Brain microvascular endothelial cell (primary cell): ENCODE measurements around the gene DLG5.

Source experiments
- DNase-seq: peaks from one replicate; pipeline ENCODE4 v3.0.0-alpha.2; 2020
- H3K27ac ChIP-seq: fragments of 250-450 bp; sonication (Bioruptor Pico); 2 replicates; pipeline ENCODE4 v1.5.1; 2020; ENCODE audit warnings: mild to moderate bottlenecking, moderate library complexity
- H3K27me3 ChIP-seq: fragments of 250-450 bp; sonication (Bioruptor Pico); replicated peaks from 2 replicates; pipeline ENCODE4 v1.5.1; 2020; ENCODE audit warnings: mild to moderate bottlenecking
- H3K36me3 ChIP-seq: fragments of 250-450 bp; sonication (Bioruptor Pico); replicated peaks from 2 replicates; pipeline ENCODE4 v1.5.1; 2020; ENCODE audit warnings: mild to moderate bottlenecking
- H3K4me3 ChIP-seq: 2 replicates; pipeline ENCODE4 v1.5.1; 2011; ENCODE audit warnings: low read depth, mild to moderate bottlenecking, control low read depth, low read length, moderate library complexity
- in situ Hi-C: cut with HindIII; loops from 2 replicates; pipeline ENCODE4 v1.10.0; 2017; ENCODE audit warnings: low sequenced_read_pairs, low pct_ligation_motif_present
- TF ChIP-seq, protein P1 (sequence below): IDR thresholded peaks from 2 replicates; pipeline ENCODE4 v1.5.1; 2011; ENCODE audit warnings: low read depth, mild to moderate bottlenecking, moderate library complexity, low read length, control low read depth, inconsistent platforms; ENCODE audit errors: missing control alignments

DLG5 gene, protein sequence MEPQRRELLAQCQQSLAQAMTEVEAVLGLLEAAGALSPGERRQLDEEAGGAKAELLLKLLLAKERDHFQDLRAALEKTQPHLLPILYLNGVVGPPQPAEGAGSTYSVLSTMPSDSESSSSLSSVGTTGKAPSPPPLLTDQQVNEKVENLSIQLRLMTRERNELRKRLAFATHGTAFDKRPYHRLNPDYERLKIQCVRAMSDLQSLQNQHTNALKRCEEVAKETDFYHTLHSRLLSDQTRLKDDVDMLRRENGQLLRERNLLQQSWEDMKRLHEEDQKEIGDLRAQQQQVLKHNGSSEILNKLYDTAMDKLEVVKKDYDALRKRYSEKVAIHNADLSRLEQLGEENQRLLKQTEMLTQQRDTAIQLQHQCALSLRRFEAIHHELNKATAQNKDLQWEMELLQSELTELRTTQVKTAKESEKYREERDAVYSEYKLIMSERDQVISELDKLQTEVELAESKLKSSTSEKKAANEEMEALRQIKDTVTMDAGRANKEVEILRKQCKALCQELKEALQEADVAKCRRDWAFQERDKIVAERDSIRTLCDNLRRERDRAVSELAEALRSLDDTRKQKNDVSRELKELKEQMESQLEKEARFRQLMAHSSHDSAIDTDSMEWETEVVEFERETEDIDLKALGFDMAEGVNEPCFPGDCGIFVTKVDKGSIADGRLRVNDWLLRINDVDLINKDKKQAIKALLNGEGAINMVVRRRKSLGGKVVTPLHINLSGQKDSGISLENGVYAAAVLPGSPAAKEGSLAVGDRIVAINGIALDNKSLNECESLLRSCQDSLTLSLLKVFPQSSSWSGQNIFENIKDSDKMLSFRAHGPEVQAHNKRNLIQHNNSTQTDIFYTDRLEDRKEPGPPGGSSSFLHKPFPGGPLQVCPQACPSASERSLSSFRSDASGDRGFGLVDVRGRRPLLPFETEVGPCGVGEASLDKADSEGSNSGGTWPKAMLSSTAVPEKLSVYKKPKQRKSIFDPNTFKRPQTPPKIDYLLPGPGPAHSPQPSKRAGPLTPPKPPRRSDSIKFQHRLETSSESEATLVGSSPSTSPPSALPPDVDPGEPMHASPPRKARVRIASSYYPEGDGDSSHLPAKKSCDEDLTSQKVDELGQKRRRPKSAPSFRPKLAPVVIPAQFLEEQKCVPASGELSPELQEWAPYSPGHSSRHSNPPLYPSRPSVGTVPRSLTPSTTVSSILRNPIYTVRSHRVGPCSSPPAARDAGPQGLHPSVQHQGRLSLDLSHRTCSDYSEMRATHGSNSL (N-terminal part only)

GRCh38 chr10:77926566-77927401, at the start of gene DLG5:
TSS of gene DLG5 (minus strand) at chr10:77926755. CDS start at chr10:77926520, 235 bp downstream.
- no peak within 1 kb of the TSS for H3K27ac ChIP-seq

GRCh38 chr10:77975086-77975666, 48.6 kb upstream of the DLG5 start:
- DNase-seq, result no peak
- H3K27me3 ChIP-seq, result no peaks in the 10 kb centered on the region
- no peak overlapping the region for H3K4me3 ChIP-seq
- in situ Hi-C loops, result no loop called here
- TF ChIP-seq, protein P1, sequence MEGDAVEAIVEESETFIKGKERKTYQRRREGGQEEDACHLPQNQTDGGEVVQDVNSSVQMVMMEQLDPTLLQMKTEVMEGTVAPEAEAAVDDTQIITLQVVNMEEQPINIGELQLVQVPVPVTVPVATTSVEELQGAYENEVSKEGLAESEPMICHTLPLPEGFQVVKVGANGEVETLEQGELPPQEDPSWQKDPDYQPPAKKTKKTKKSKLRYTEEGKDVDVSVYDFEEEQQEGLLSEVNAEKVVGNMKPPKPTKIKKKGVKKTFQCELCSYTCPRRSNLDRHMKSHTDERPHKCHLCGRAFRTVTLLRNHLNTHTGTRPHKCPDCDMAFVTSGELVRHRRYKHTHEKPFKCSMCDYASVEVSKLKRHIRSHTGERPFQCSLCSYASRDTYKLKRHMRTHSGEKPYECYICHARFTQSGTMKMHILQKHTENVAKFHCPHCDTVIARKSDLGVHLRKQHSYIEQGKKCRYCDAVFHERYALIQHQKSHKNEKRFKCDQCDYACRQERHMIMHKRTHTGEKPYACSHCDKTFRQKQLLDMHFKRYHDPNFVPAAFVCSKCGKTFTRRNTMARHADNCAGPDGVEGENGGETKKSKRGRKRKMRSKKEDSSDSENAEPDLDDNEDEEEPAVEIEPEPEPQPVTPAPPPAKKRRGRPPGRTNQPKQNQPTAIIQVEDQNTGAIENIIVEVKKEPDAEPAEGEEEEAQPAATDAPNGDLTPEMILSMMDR, result no peak
- H3K36me3 ChIP-seq, result peaks cover 45% of the 10 kb centered on the region
- no peak overlapping the region for H3K27ac ChIP-seq

More at GRCh38 chr10:77926566-77927401, at the start of gene DLG5:
- TF ChIP-seq, protein P1, result no peak
- no peak for DNase-seq
- no peaks in the 10 kb centered on the region for H3K36me3 ChIP-seq
- H3K4me3 ChIP-seq, result peak within 1 kb of the TSS; percentile 76
- in situ Hi-C loops, result no loop called here
- peaks cover 1% of the 10 kb centered on the region for H3K27me3 ChIP-seq

DNA sequence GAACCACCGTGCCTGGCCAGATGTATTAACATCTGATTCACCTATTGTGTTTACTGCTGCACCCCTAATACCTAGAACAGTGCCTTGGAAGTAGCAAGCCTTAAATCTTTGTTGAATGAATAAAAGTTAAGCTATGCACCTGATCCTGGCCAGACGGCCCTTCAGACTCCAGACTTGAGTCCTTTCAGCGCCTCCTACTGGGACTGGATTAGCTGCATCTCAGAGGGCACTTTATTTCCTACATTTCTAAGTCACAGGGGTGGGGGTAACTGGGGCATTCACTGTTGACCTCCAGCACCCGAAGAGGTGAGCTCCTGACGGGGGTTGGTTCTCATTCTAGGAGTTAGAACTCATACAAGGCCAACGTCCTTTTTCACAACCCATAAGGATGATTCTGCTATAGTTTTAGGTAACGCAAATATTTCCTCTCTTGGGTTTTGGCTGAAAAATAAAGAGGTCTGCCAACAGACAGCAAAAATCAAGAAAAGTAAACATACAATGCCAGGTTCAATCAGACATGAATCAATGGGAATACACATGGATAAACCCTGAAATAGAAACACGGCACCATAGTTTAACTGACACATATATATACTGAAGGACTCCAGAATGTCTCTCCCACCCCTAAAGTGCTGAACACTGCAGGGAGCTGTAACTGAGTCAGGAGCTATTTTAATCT, 48.0 kb upstream of the DLG5 start:
- peaks cover 38% of the 10 kb centered on the region for H3K36me3 ChIP-seq

GRCh38 chr10:77973276-77973675, 46.7 kb upstream of the DLG5 start:
- in situ Hi-C loops, result no loop called here
- H3K27ac ChIP-seq, result no peak overlapping the region
- no peak overlapping the region for H3K4me3 ChIP-seq
- TF ChIP-seq, protein P1, result no peak
- H3K27me3 ChIP-seq, result no peaks in the 10 kb centered on the region
- DNase-seq, result no peak
- H3K36me3 ChIP-seq, result peaks cover 28% of the 10 kb centered on the region

More for the DNA sequence above, 48.0 kb upstream of the DLG5 start:
- in situ Hi-C loops, result no loop called here
- Histone ChIP-seq H3K27me3 (no peaks in the 10 kb centered on the region), H3K4me3 (no peak overlapping the region), H3K27ac (no peak overlapping the region)
- TF ChIP-seq, protein P1, result peak; percentile 72
- peak; percentile 53 for DNase-seq
